Subcutaneous abdominal adipose tissue (tissue), 5 donors: ENCODE measurements around the gene LMOD1.

Experiments
- H3K27ac ChIP-seq: one replicate; pipeline ENCODE4 v1.7.0; 2013; ENCODE audit warnings: low read depth, mild to moderate bottlenecking, inconsistent platforms, low read length, moderate library complexity
- H3K27me3 ChIP-seq, 5 donors: one replicate each; pipeline ENCODE4 v1.7.0; 2013; ENCODE audit warnings: low read length in 5 of 5, inconsistent platforms in 1 of 5; ENCODE audit not compliant: control insufficient read depth in 5 of 5, insufficient read depth in 4 of 5
- H3K36me3 ChIP-seq, 5 donors: one replicate each; pipeline ENCODE4 v1.7.0; 2013; ENCODE audit warnings: low read length in 5 of 5; ENCODE audit not compliant: control insufficient read depth in 5 of 5, insufficient read depth in 5 of 5
- H3K4me1 ChIP-seq, 5 donors: one replicate each; pipeline ENCODE4 v1.7.0; 2013; ENCODE audit warnings: low read length in 5 of 5, mild to moderate bottlenecking in 3 of 5, moderate library complexity in 1 of 5; ENCODE audit not compliant: control insufficient read depth in 5 of 5, insufficient read depth in 5 of 5
- H3K4me3 ChIP-seq, 5 donors: one replicate each; pipeline ENCODE4 v1.7.0; 2013; ENCODE audit warnings: low read length in 5 of 5, low read depth in 1 of 5
- H3K9ac ChIP-seq, 5 donors: one replicate each; pipeline ENCODE4 v1.7.0; 2013; ENCODE audit warnings: low read length in 5 of 5, mild to moderate bottlenecking in 4 of 5, moderate library complexity in 3 of 5
- H3K9me3 ChIP-seq, 5 donors: one replicate each; pipeline ENCODE4 v1.7.0; 2013; ENCODE audit warnings: low read length in 5 of 5; ENCODE audit not compliant: control insufficient read depth in 5 of 5
- donor health status: healthy.
- donor health status: healthy.
- donor health status: healthy.
- donor health status: healthy.
- donor health status: healthy.

Gene LMOD1

GRCh38 chr1:201895913-201896807, 50.2 kb downstream of the LMOD1 start:
- no peak overlapping the region for H3K4me3 ChIP-seq
- H3K27ac ChIP-seq = no peak overlapping the region

GRCh38 chr1:201895120-201895665, 51.2 kb downstream of the LMOD1 start:
- Histone ChIP-seq H3K9ac (no peak overlapping the region), H3K4me1 (peaks cover 0 to 5% (median 4%) of the 10 kb centered on the region in 5 donors), H3K27ac (no peak overlapping the region)

More at GRCh38 chr1:201895913-201896807, 50.2 kb downstream of the LMOD1 start:
- Histone ChIP-seq H3K27me3 (no peaks in the 10 kb centered on the region), H3K9me3 (no peaks in the 10 kb centered on the region), H3K9ac (no peak overlapping the region), H3K36me3 (peaks cover 0 to 28% (median 7%) of the 10 kb centered on the region in 5 donors), H3K4me1 (peaks cover 2 to 12% (median 7%) of the 10 kb centered on the region in 5 donors)

GRCh38 chr1:201894343-201895119, 51.8 kb downstream of the LMOD1 start:
- Histone ChIP-seq H3K27ac (no peak overlapping the region), H3K36me3 (peaks cover 0 to 24% (median 7%) of the 10 kb centered on the region in 5 donors), H3K4me1 (peaks cover under 1 to 6% (median 5%) of the 10 kb centered on the region in 5 donors), H3K4me3 (no peak overlapping the region), H3K27me3 (peaks cover 0 to under 1% (median 0%) of the 10 kb centered on the region in 5 donors), H3K9ac (no peak overlapping the region), H3K9me3 (no peaks in the 10 kb centered on the region)

More at GRCh38 chr1:201895120-201895665, 51.2 kb downstream of the LMOD1 start:
- Histone ChIP-seq H3K36me3 (peaks cover 0 to 28% (median 7%) of the 10 kb centered on the region in 5 donors), H3K27me3 (no peaks in the 10 kb centered on the region), H3K4me3 (no peak overlapping the region), H3K9me3 (no peaks in the 10 kb centered on the region)

- no peaks in the 10 kb centered on the region for H3K9me3 ChIP-seq
- H3K27me3 ChIP-seq = peaks cover 0 to 3% (median 0%) of the 10 kb centered on the region in 5 donors
- H3K36me3 ChIP-seq = peaks cover 0 to 18% (median 7%) of the 10 kb centered on the region in 5 donors
- no peak overlapping the region for H3K4me3 ChIP-seq
- no peak overlapping the region for H3K27ac ChIP-seq
- peaks cover 2 to 15% (median 13%) of the 10 kb centered on the region in 5 donors for H3K4me1 ChIP-seq
- no peak overlapping the region for H3K9ac ChIP-seq
Measured at GRCh38 chr1:201893431-201893830, 52.9 kb downstream of the LMOD1 start.

GRCh38 chr1:201892211-201892610, 54.1 kb downstream of the LMOD1 start:
- peaks cover 0 to 3% (median 0%) of the 10 kb centered on the region in 5 donors for H3K27me3 ChIP-seq
- no peaks in the 10 kb centered on the region for H3K9me3 ChIP-seq
- H3K36me3 ChIP-seq = peaks cover 0 to 7% (median 0%) of the 10 kb centered on the region in 5 donors
- no peak overlapping the region for H3K4me3 ChIP-seq
- H3K9ac ChIP-seq = no peak overlapping the region
- peaks cover 2 to 20% (median 18%) of the 10 kb centered on the region in 5 donors for H3K4me1 ChIP-seq
- H3K27ac ChIP-seq = no peak overlapping the region

- H3K9ac ChIP-seq = no peak overlapping the region
- no peak overlapping the region for H3K4me3 ChIP-seq
- peaks cover 2 to 20% (median 18%) of the 10 kb centered on the region in 5 donors for H3K4me1 ChIP-seq
- H3K36me3 ChIP-seq = peaks cover 0 to 2% (median 0%) of the 10 kb centered on the region in 5 donors
- no peaks in the 10 kb centered on the region for H3K9me3 ChIP-seq
- no peak overlapping the region for H3K27ac ChIP-seq
- peaks cover 0 to 3% (median 0%) of the 10 kb centered on the region in 5 donors for H3K27me3 ChIP-seq
Measured at GRCh38 chr1:201891451-201892045, 54.8 kb downstream of the LMOD1 start.

- Histone ChIP-seq H3K27ac (no peak overlapping the region), H3K9ac (no peak overlapping the region), H3K4me1 (peaks cover 2 to 16% (median 15%) of the 10 kb centered on the region in 5 donors), H3K27me3 (peaks cover 0 to 3% (median 0%) of the 10 kb centered on the region in 5 donors), H3K9me3 (no peaks in the 10 kb centered on the region), H3K4me3 (no peak overlapping the region), H3K36me3 (no peaks in the 10 kb centered on the region)
Measured at GRCh38 chr1:201890806-201891450, 55.4 kb downstream of the LMOD1 start.

GRCh38 chr1:201890223-201890622, 56.1 kb downstream of the LMOD1 start:
- Histone ChIP-seq H3K9me3 (no peaks in the 10 kb centered on the region), H3K4me1 (peaks cover 0 to 16% (median 15%) of the 10 kb centered on the region in 5 donors), H3K4me3 (no peak overlapping the region), H3K27me3 (peaks cover 0 to 3% (median 0%) of the 10 kb centered on the region in 5 donors), H3K27ac (no peak overlapping the region), H3K36me3 (no peaks in the 10 kb centered on the region), H3K9ac (no peak overlapping the region)
